ENCODE data around the gene TMEM100. TPM values are rescaled to one million over a fixed set of nuclear protein-coding genes. Genes with fewer than 3 reads are reported as not detected.

Gene TMEM100
- total and polyA plus RNA-seq, 7 donors = 2.5 to 25.0 (median 9.0) TPM

- no peak for DNase-seq
- no peak for TF ChIP-seq POLR2AphosphoS5 (IDR thresholded peaks at IDR 0.05)
- no peak for TF ChIP-seq POLR2A (IDR thresholded peaks at IDR 0.05)
- no peak for TF ChIP-seq CTCF (IDR thresholded peaks at IDR 0.05)
- TF ChIP-seq EP300 (IDR thresholded peaks at IDR 0.05) = no peak
Measured at GRCh38 chr17:55699181-55699860, 23.3 kb downstream of the TMEM100 start.

GRCh38 chr17:55694286-55694910, 28.3 kb downstream of the TMEM100 start:
- Histone ChIP-seq H3K9me3 (no peaks in the 10 kb centered on the region), H3K4me3 (no peak overlapping the region), H3K36me3 (no peaks in the 10 kb centered on the region), H3K4me1 (peaks cover 0 to 33% (median 30%) of the 10 kb centered on the region in 4 donors), H3K27ac (peak overlapping the region in 2 of 4 donors; percentile 31 to 46), H3K27me3 (no peaks in the 10 kb centered on the region)
- DNase-seq = no peak
- 62 to 71% methylated on average over 5 of the region's 5 CpGs for WGBS, 2 donors
- TF ChIP-seq POLR2AphosphoS5 (IDR thresholded peaks at IDR 0.05) (no peak), POLR2A (IDR thresholded peaks at IDR 0.05) (no peak), CTCF (IDR thresholded peaks at IDR 0.05) (no peak), EP300 (IDR thresholded peaks at IDR 0.05) (no peak)
- intact Hi-C loops (cut with DNase I) = no loop called here

More at GRCh38 chr17:55699181-55699860, 23.3 kb downstream of the TMEM100 start:
- H3K36me3 ChIP-seq = no peaks in the 10 kb centered on the region
- no peaks in the 10 kb centered on the region for H3K27me3 ChIP-seq
- H3K27ac ChIP-seq = no peak overlapping the region
- H3K4me3 ChIP-seq = no peak overlapping the region
- peaks cover 0 to 4% (median under 1%) of the 10 kb centered on the region in 4 donors for H3K9me3 ChIP-seq
- intact Hi-C loops (cut with DNase I) = no loop called here
- H3K4me1 ChIP-seq = peaks cover 0 to 2% (median 1%) of the 10 kb centered on the region in 4 donors
- 57 to 72% methylated on average over 8 of the region's 8 CpGs for WGBS, 2 donors

- Histone ChIP-seq H3K27ac (peak overlapping the region; percentile 14 to 46 (median 38)), H3K9me3 (no peaks in the 10 kb centered on the region), H3K27me3 (no peaks in the 10 kb centered on the region), H3K4me3 (no peak overlapping the region), H3K4me1 (peaks cover 0 to 33% (median 30%) of the 10 kb centered on the region in 4 donors), H3K36me3 (no peaks in the 10 kb centered on the region)
- 61 to 62% methylated on average over 5 of the region's 5 CpGs for WGBS, 2 donors
- peak; percentile 77 for DNase-seq
- TF ChIP-seq POLR2AphosphoS5 (IDR thresholded peaks at IDR 0.05) = peak in 2 of 4 donors; percentile 5 to 35
- no peak for TF ChIP-seq CTCF (IDR thresholded peaks at IDR 0.05)
- intact Hi-C loops (cut with DNase I) = no loop called here
Measured at GRCh38 chr17:55693254-55694216, 29.1 kb downstream of the TMEM100 start.

GRCh38 chr17:55692276-55692675, 30.4 kb downstream of the TMEM100 start:
- Histone ChIP-seq H3K4me1 (peaks cover 0 to 33% (median 30%) of the 10 kb centered on the region in 4 donors), H3K36me3 (no peaks in the 10 kb centered on the region), H3K9me3 (no peaks in the 10 kb centered on the region), H3K27me3 (no peaks in the 10 kb centered on the region), H3K4me3 (no peak overlapping the region), H3K27ac (no peak overlapping the region)
- no peak for DNase-seq
- no peak for TF ChIP-seq CTCF (IDR thresholded peaks at IDR 0.05)
- no peak for TF ChIP-seq POLR2AphosphoS5 (IDR thresholded peaks at IDR 0.05)
- TF ChIP-seq POLR2A (IDR thresholded peaks at IDR 0.05) = no peak
- no peak for TF ChIP-seq EP300 (IDR thresholded peaks at IDR 0.05)
- WGBS, 2 donors = 61 to 84% methylated on average over 2 of the region's 2 CpGs
- intact Hi-C loops (cut with DNase I) = no loop called here

Data from sigmoid colon (tissue), 7 donors.